HG03045 (cell line): ENCODE measurements around the gene PRSS23.

ENCODE experiments used
- ATAC-seq: cut with Tn5 transposase; IDR thresholded peaks from one replicate; pipeline ENCODE4 v1.9.1; 2021; ENCODE audit warnings: mild to moderate bottlenecking, moderate library complexity; ENCODE audit not compliant: unreplicated experiment

Gene PRSS23

GRCh38 chr11:86790195-86790725 lies 10.1 kb upstream of the PRSS23 start:
- ATAC-seq: no peak

GRCh38 chr11:86790867-86791849 lies 9.2 kb upstream of the PRSS23 start:
- no peak for ATAC-seq

DNA sequence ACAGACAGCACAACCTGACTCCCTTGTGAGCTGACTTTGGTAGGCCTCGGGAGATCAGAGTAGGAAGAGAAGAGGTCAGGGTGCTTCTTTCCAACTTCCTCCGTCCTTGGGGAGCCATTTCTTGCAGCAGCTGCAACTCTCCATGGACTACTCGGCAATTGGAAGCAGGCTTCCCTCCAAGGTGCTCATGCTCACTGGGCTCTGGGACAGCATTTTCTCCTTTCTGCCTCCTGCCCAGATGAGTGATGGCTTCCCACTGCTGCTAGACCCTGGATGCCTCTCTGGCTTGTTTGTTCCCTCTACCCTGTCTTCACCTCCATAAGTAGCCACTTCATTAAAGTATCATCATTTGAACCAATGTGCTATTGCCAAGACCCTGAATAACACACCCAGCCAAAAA lies 8.2 kb upstream of the PRSS23 start:
- ATAC-seq: no peak

DNA sequence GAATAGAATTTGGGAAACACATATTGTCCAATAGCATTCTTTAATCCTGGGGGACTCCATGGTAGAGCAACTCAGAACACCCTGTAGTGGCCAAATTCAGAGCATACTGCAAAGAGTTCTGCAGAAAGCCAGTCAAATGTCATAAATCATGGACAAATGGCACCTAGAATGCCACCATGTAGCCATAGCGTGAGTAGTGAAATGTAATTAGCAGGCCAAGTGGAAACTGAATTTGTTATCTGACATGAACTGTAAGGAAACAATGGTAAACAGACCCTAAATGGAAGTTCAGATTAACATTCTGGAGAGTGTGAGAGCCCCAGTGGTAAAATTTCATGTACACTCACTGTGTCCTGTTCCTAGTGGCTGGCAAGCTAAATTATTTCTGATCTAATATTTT lies 7.0 kb upstream of the PRSS23 start:
- no peak for ATAC-seq

GRCh38 chr11:86795511-86795910 lies 4.8 kb upstream of the PRSS23 start:
- no peak for ATAC-seq

GRCh38 chr11:86795949-86796348 lies 4.4 kb upstream of the PRSS23 start:
- ATAC-seq: no peak

DNA sequence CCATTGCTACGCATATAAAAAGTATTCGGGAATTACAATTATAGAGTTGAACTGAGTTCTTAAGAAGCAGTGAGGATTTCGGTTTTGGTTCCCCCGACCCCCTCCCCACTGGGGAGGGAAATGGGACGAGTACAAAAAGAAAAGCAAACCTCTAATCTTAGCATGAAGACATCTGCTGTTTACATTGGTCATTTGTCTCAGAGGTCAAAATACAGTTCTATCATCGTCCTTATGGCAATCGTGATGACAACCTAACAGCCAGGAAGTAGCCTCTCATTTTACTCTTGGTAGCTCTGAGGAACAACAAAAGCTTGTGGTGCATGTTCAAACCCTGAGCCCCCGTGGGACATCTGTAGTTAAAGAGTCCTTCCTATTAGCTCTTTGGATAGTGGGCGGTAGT lies 3.2 kb upstream of the PRSS23 start:
- ATAC-seq: no peak

DNA sequence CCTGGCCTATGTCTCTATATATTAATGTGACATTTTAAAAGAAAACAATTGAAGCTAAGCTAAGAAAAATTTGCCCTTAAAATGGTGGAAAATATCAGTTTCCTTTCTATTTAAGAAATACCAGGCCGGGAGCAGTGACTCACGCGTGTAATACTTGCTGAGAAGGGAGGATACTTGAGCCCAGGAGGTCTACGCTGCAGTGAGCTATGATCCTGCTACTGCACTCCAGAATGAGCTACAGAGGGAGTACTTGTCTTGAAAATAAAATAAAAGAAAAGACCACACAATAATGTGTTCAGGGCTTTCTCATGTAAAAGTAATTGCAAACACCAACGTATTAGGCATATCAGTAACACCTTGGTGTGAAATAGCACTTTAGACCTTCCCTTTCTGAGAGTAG lies 1.4 kb upstream of the PRSS23 start:
- no peak for ATAC-seq

DNA sequence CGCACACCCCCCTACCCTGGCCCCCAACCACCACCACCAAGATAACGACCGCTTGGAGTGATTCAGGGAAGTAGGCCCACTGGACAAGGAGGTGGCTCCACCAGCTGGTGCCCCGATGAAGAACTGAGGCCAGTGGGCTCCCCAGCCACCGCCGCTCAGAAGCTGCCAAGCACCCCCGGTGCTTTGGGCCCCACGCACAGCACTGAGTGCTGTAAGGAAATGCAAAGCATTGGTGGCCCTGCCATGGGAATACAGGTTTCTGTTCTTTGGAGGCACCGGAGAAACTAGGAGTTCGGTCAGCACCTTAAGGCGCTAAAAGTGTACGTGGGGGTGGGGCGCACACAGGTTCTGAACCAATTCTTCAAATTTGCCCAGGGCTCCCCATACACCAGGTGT lies 664 bp upstream of the PRSS23 start:
- no peak for ATAC-seq

GRCh38 chr11:86800960-86801272 lies 574 bp downstream of the PRSS23 start:
- no peak for ATAC-seq

GRCh38 chr11:86801364-86801763 lies 1.0 kb downstream of the PRSS23 start:
- ATAC-seq: no peak

GRCh38 chr11:86802146-86802545 lies 1.8 kb downstream of the PRSS23 start:
- no peak for ATAC-seq

GRCh38 chr11:86802601-86803051 lies 2.3 kb downstream of the PRSS23 start:
- ATAC-seq: no peak

DNA sequence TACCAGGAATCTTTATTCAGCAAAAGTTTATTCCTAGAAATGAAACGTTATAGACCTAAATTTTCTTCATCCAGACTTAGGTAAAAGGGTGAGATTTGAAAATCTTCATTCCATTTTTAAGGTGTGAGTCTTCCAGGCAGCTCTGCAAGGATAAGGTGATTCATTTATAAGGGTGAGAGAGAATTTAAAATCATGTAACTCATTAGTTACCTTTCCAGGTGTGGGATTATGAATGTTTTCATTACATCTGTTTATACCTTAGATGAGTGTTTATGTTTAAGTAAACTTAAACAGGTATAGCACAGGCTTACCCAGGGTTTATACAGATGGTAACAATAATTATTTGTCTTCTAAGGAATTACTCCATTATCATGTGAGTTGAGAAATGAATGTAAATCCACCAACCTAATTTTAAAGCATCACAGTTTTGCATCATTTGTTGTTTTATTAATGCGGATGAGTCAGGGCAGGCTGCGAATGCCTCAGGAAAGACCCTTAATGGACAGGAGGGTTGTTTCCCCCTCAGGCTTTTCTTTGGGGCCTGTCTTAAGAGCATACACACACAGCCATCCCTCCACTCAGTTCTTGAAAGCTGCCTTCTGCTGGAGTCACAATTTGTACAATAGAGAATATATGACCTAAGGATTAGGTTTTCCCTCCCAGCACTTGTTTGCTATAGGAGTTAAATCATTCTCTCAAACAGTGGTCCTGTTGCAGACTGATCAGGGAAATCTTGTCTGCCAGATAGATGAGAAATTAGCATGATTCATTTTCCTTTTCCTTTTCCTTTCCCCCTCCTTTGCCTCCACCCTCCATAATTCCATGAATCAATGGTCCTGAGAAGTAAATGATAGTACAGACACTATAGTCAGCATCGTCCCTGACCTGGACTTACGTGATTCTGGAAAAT lies 3.0 kb downstream of the PRSS23 start:
- ATAC-seq: no peak

DNA sequence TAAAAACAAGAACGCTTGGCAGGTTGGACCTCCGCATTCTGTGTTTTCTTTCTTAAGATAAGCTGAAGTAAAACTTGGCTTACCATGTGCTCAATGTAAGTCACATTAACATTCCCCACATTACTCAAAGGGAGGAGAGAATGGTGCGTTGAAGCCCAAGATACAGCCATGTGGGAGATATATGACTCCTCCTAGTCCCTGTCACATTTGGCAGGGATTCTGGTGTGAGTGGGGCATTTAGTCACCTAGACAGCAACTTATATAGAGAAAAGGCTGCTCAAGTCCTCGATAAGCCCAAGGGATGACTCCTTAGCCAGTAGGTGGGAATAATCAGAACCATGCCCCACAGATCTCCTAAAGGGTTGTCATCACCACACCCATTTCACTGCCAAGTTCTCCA lies 4.6 kb downstream of the PRSS23 start:
- no peak for ATAC-seq

- peak; percentile 92 for ATAC-seq
Observed at GRCh38 chr11:86805873-86806310, 5.5 kb downstream of the PRSS23 start.

GRCh38 chr11:86806903-86807302 lies 6.6 kb downstream of the PRSS23 start:
- no peak for ATAC-seq

DNA sequence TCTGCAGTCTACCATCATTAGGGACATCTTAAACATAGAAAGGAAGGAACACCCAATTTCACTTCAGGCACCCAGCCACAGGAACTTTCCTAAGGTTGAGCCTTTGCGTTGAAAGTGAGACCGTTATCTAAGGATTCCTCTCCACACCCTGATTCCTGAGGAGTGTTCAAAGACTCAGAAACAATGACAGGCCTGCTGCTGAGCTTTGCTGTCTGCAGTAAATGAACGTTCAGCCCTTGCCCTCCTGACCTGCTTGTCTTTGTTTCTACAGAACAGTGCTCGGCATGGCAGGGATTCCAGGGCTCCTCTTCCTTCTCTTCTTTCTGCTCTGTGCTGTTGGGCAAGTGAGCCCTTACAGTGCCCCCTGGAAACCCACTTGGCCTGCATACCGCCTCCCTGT lies 7.0 kb downstream of the PRSS23 start:
- ATAC-seq: no peak

- no peak for ATAC-seq
Observed at GRCh38 chr11:86809561-86809960, 9.2 kb downstream of the PRSS23 start.

DNA sequence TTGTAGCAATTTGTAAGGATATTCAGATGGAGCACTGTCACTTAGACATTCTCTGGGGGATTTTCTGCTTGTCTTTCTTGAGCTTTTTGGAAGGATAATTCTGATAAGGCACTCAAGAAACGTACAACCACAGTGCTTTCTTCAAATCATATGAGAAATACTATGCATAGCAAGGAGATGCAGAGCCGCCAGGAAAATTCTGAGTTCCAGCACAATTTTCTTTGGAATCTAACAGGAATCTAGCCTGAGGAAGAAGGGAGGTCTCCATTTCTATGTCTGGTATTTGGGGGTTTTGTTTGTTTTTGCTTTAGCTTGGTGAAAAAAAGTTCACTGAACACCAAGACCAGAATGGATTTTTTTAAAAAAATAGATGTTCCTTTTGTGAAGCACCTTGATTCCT lies 9.9 kb downstream of the PRSS23 start:
- no peak for ATAC-seq

DNA sequence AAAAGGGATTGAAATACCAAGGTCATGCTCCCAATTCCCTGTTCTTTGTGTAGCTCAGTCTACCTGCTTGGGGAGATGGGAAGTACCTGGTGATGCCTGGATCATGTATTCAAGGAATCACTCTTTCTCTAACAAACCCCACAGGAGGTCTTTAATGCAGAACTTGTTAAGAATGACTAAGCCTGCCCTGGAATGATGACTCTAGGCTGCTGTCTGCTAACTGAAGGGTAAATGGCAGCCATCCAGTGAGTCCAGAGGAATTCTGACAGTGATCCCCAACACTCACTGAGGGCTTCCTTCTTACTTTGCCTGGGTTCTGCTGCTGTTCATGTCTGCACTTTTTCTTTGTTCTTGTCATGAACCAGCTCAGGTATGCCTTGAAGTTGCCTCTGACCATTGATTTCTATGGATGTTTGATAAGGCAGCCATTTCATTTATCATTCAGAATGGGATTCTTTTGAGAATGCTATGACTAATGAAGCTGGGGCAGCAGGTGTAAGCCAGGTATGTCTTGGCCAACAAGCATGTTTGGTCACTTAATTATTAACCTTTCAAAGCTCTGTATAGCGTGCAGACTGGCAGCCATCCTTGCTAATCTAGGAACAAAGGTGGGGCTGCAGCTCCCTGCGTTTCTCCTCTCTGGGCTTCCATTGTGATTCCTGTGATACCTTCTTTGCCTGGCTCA lies 11.4 kb downstream of the PRSS23 start:
- ATAC-seq: no peak
